ENCODE data around the gene DOK5. TPM values are rescaled to one million over a fixed set of nuclear protein-coding genes. Genes with fewer than 3 reads are reported as not detected.

The DOK5 gene
- total and polyA plus RNA-seq, 9 of the 15 experiments (the other 6 are each of a cell fraction or from before 2014, with no cell fraction given) = not detected

DNA sequence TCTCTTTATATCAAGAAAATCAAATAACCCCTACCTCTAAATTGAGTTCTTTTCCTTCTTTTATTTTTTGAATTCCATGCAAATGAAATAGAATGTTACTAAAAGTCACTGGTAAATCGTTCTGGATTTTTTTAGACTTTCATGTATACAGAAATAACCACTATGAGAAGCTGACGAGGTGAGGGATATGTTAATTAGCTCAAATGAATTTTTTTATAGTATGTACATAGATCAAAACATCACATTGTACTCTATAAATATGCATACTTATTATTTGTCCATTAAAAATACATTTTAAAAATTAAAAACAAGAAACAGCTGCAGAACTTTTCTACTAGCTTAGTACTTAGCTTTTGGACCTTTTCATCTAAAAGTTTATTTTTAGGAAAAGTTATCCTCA is 165.4 kb downstream of the DOK5 start:
- FAIRE-seq = no peak
- Histone ChIP-seq H3K36me3 (ENCODE audit: control insufficient read depth, insufficient read depth, low read length) (no peaks in the 10 kb centered on the region), H4K20me1 (replicated peaks; ENCODE audit: control insufficient read depth, insufficient read depth, low read length) (no peaks in the 10 kb centered on the region), H3K4me3 (no peak overlapping the region), H3K79me2 (ENCODE audit: control insufficient read depth, insufficient read depth, low read length) (no peaks in the 10 kb centered on the region), H3K4me2 (ENCODE audit: insufficient read depth, low read length) (no peak overlapping the region), H3K9ac (ENCODE audit: insufficient read depth in 1 of 2, low read depth in 2 of 2, low read length in 2 of 2) (no peak overlapping the region), H2AFZ (ENCODE audit: low read depth, low read length) (no peak overlapping the region), H3K9me1 (ENCODE audit: control insufficient read depth, insufficient read depth, low read length) (no peaks in the 10 kb centered on the region), H3K4me1 (replicated peaks in 1 of 2; ENCODE audit: control insufficient read depth in 2 of 2, insufficient read depth in 2 of 2, low read length in 2 of 2) (no peaks in the 10 kb centered on the region), H3K27ac (ENCODE audit: extremely low read depth, low read depth, low read length) (no peak overlapping the region), H3K9me3 (replicated peaks; ENCODE audit: control insufficient read depth, insufficient read depth, low read depth, low read length) (no peaks in the 10 kb centered on the region), H3K27me3 (ENCODE audit: control insufficient read depth in 2 of 2, insufficient read depth in 2 of 2, low read length in 2 of 2) (0 out of 5 replicates have a peak, but pooled peaks cover 0 to 4% of the 10 kb centered on the region in 2 experiments)
- no peak for DNase-seq (ENCODE audit: extremely low read depth in 1 of 4, low spot score in 3 of 4)
- TF ChIP-seq ZNF717 (CRISPR knock-in tag; IDR thresholded peaks at IDR 0.05) = no peak
- no peak for TF ChIP-seq E2F5 (CRISPR knock-in tag; IDR thresholded peaks at IDR 0.05)
- TF ChIP-seq ZNF79 (CRISPR knock-in tag; IDR thresholded peaks at IDR 0.05; ENCODE audit: low read depth) = no peak
- no peak for TF ChIP-seq ZC3H4 (CRISPR knock-in tag; IDR thresholded peaks at IDR 0.05; ENCODE audit: borderline replicate concordance)
- no peak for TF ChIP-seq ZNF316 (IDR thresholded peaks at IDR 0.05)
- TF ChIP-seq MYNN (IDR thresholded peaks at IDR 0.05) = no peak
- no peak for TF ChIP-seq MYNN (CRISPR knock-in tag; IDR thresholded peaks at IDR 0.05)
- no peak for TF ChIP-seq YBX1 (IDR thresholded peaks at IDR 0.05)
- no peak for TF ChIP-seq SMAD4 (CRISPR knock-in tag; conservative IDR thresholded peaks at IDR 0.05)
- TF ChIP-seq IRF2 (CRISPR knock-in tag; IDR thresholded peaks at IDR 0.05) = no peak
- TF ChIP-seq ZNF146 (CRISPR knock-in tag; IDR thresholded peaks at IDR 0.05; ENCODE audit: unreplicated experiment) = no peak
- no peak for TF ChIP-seq E2F3 (CRISPR knock-in tag; IDR thresholded peaks at IDR 0.05)
- TF ChIP-seq, protein P1, sequence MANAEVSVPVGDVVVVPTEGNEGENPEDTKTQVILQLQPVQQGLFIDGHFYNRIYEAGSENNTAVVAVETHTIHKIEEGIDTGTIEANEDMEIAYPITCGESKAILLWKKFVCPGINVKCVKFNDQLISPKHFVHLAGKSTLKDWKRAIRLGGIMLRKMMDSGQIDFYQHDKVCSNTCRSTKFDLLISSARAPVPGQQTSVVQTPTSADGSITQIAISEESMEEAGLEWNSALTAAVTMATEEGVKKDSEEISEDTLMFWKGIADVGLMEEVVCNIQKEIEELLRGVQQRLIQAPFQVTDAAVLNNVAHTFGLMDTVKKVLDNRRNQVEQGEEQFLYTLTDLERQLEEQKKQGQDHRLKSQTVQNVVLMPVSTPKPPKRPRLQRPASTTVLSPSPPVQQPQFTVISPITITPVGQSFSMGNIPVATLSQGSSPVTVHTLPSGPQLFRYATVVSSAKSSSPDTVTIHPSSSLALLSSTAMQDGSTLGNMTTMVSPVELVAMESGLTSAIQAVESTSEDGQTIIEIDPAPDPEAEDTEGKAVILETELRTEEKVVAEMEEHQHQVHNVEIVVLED (CRISPR knock-in tag; IDR thresholded peaks at IDR 0.05) = no peak
- no peak for TF ChIP-seq FOXM1 (IDR thresholded peaks at IDR 0.05; ENCODE audit: low read depth)
- TF ChIP-seq FOXM1 (CRISPR knock-in tag; IDR thresholded peaks at IDR 0.05; ENCODE audit: low read depth) = no peak
- ATAC-seq = no peak
- intact Hi-C loops (cut with micrococcal nuclease) (no loop called here), in situ Hi-C loops (cut with MboI) (loop anchor here (10.0 to 25.0 kb wide), 3 partner anchors 426 to 678 kb away; no protein-coding TSS in a partner anchor)
- WGBS (ENCODE audit: insufficient coverage, low coverage, missing lambda C conversion rate) = 2% methylated on average over 2 of the region's 2 CpGs
- POLR2A ChIA-PET = no interaction called here
- CTCF ChIA-PET (ENCODE audit: low intra/inter-chr PET ratio) = interaction anchor here (0.6 kb wide), 1 partner anchor 548 kb away, joined by 5 read pairs; no protein-coding TSS in a partner anchor
- no TSS peak for BruUV-seq (replicated peaks)

Data from K562 (cell line).